G401 (cell line): ENCODE data around the gene GCG. TPM values are rescaled to one million over a fixed set of nuclear protein-coding genes. Genes with fewer than 3 reads are reported as not detected.

Source experiments
- DNase-seq: peaks from one replicate; pipeline ENCODE4 v3.0.0-alpha.2; 2015; ENCODE audit warnings: low spot score
- in situ Hi-C: cut with HindIII; loops from 2 replicates; pipeline ENCODE4 v1.10.0; 2016; ENCODE audit warnings: low sequenced_read_pairs, mixed read lengths
- total RNA-seq: library from RNA; depleted of rRNA; stranded (reverse); fragments of >200 nt; shearing (Covaris generic); gene quantifications from 2 replicates; pipeline ENCODE4 v1.2.3, GENCODE V29; 2014; rRNA removed

Gene GCG
- total RNA-seq, 1 experiment from 2014 or later: not detected

DNA sequence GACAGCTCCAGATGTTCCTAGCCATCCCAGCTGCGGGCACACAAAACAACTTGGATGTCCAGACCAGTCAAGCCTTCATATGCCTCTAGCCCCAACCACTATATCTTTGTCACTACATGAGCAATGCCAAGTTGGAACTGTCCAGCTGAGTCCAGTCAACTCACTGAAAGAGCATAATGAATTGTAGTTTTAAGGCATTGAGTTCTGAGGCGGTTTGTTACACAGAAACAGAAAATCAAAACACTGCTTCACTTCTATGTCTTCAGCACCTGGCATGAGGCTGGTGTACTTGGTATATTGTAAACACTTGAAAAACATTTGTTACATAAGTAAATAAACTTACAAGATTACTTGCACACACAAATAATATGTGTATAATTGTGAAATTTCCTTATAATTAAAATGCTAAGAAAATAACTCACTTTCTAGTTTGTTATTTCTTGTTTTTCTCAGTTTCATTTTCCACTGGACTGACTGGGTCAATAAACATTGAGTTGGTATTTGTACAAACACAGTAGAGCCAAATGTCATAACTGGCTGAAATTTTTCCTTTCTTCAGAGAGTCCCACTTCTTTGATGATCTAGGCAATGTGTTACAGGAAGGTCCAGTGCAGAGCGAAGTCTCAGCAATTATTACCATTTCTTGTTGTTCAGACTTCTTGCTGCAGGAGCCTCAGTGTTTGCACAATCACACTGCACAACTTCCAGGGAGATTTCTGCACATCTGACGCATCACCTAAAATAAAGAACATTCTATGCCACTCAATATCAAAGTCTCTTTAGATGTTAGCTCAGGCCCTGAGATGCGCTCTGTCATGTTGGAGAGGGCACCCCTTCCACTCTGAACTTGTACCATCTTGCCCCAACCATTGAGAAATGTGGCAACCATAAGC is 39.8 kb downstream of the GCG start:
- DNase-seq: no peak
- in situ Hi-C loops: no loop called here

DNA sequence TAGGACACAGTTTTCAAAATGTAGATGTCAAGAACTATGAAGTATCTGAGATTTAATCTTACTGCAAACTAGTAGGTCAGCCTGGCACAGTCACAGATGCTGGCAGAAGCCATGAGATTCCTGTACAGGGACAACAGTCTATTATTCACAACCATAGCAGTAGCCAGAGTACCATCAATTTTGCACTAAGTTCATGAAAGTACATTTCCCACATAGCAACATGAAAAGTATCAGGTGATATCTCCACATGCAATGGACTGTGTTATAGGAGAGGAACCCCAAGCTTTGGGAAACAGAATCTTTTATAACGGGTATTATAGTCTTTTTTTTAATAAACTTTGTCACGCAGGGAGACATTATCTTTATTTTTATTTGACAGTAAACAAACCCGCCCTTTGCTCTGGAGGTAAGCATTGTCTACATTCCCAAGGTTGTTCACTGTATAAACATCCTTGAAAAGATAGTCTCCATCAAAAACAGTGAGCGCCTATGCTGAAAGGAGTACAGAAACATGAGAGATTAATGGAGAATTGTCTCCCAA is 44.6 kb downstream of the GCG start:
- DNase-seq: no peak
- in situ Hi-C loops: no loop called here

DNA sequence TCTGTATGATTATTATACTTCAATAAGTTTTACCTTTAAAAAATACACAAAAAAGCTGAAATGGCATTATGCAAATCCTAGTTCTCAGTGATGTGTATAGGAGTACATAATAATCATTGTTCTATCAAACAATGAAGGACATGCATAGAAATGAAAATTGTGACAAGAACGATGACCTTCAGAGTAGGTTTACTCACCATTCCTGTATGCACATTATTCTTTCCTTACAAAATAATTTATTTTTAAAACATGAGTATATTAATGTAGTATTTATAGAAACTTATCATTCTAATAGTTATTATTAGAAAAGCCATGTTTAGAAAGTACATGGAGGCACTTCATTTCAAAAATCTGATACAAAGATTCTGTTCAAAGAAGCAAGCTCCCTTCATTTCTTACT is 45.3 kb downstream of the GCG start:
- in situ Hi-C loops: no loop called here
- no peak for DNase-seq

DNA sequence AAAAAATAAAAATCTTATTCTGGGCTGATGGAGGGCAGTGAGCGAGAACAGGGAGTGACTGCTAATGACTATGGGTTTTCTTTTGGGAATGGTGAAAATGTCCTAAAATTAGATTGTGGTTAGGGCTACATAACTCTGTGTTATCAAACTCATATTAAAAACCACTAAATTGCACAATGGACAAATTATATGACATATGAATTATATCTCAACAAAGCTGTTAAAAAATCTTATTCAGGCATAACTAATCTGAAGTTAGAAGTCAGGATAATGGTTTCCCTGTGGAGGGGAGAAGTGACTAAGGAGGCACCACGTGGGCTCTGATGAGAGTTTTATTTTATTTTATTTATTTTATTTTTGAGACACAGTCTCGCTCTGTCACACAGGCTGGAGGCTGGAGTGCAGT is 45.9 kb downstream of the GCG start:
- DNase-seq: no peak
- in situ Hi-C loops: no loop called here

DNA sequence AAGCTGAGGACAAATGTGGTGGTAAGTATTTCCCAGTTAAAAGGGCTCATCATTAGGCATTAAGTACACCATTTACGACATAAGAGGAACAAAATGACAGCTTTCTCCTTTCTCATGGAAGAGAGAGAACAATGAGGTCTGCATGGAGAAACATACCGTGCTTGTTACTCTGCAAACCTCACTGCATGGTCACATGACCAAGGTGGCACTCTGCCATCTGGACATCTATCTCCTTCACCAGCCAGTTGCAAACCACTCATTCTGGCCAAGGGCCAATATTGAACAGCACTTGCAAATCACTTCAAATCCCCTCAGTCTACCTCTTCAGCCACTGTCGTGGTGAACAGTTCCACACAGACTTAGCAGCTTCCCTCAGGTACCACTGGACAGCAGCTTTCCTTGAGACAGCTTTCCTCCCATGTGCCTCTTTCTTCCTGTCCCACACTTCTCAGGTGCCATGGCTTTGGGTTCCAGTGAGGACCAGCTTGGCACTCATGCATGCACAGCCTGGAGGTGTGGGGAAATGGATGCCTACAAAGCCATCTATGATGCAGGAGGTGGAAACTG is 48.5 kb downstream of the GCG start:
- DNase-seq: no peak
- in situ Hi-C loops: no loop called here

DNA sequence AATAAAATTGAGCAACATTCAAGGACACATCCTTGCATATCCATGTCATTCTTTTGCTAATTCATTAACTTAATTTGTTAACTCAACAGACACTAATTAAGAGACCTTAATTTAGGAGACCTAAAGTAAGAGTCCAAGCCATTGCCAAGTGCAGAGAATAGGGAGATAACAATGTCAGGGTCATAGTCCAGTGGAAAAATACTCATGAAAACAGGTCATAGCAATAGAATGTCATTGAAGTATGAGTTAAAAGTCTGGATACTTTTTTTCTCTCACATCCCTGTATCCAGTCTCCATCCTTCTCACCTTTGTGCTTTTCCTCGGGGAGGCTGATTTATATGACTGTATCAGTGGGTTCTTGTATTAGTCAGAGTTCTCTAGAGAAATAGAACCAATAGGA is 51.5 kb downstream of the GCG start:
- in situ Hi-C loops: no loop called here
- DNase-seq: no peak

DNA sequence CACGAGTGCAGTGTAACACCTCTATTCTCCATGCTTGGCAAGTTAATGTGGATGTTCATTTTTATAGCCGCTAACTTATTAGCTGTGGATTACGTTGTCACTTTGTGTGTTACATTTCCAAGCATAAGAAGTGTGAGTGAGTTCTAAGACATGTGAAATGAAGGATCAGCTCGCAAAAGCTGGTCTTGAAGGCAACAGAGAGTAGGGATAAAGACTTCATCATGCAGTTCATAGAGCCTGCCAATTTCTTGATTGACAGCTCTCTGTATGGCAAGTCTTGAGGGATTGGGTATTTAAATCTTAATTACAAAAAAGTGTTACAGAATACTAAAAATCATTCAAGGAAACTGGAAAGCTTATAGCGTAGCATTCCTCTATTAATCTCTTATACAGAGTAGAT is 52.2 kb downstream of the GCG start:
- DNase-seq: no peak
- in situ Hi-C loops: no loop called here

Other genes with a start within 250 kb of the GCG start
- gene DPP4, start 78.0 kb downstream of the GCG start, total RNA-seq: not detected in 2 replicates
- not detected in 2 replicates for gene FAP, start 91.2 kb upstream of the GCG start, total RNA-seq
- not detected in 2 replicates for gene IFIH1, start 166.4 kb upstream of the GCG start, total RNA-seq
- 0.54 TPM in 1 of 2 replicates, not detected in the other for gene GCA, start 191.9 kb upstream of the GCG start, total RNA-seq